ENCODE results near the gene SERPINB6. TPM values are rescaled to one million over a fixed set of nuclear protein-coding genes. Genes with fewer than 3 reads are reported as not detected.

SERPINB6 gene
- 146 to 156 TPM (median 148 TPM) in 5 replicates for total RNA-seq (2022; extraction: Qiagen RNA extraction; ENCODE audit: low read depth)

GRCh38 chr6:2971420-2972218, at the start of gene SERPINB6:
Gene SERPINB6 (minus strand): TSS chr6:2971567. CDS start chr6:2959332, 12,235 bp downstream.

GRCh38 chr6:2999618-3000557, 28.5 kb upstream of the SERPINB6 start, which contains the start of gene NQO2:
Gene NQO2 (plus strand): TSS chr6:2999894. CDS start chr6:3006553, 6,659 bp downstream.

Other genes with a start within 250 kb of the SERPINB6 start
- 0.07 to 0.19 TPM (median 0.14 TPM) in 4 of 5 replicates, not detected in the other for gene MYLK4, start 220.6 kb downstream of the SERPINB6 start, total RNA-seq (2022; extraction: Qiagen RNA extraction; ENCODE audit: low read depth)
- 31.9 to 41.5 TPM (median 38.5 TPM) in 5 replicates for gene WRNIP1, start 206.2 kb downstream of the SERPINB6 start, total RNA-seq (2022; extraction: Qiagen RNA extraction; ENCODE audit: low read depth)
- gene SERPINB1, start 129.7 kb downstream of the SERPINB6 start, total RNA-seq (2022; extraction: Qiagen RNA extraction; ENCODE audit: low read depth): 44.3 to 68.9 TPM (median 47.8 TPM) in 5 replicates
- 6.7 to 12.4 TPM (median 11.2 TPM) in 5 replicates for gene SERPINB9, start 68.3 kb downstream of the SERPINB6 start, total RNA-seq (2022; extraction: Qiagen RNA extraction; ENCODE audit: low read depth)
- 68.4 to 80.9 TPM (median 72.7 TPM) in 5 replicates for gene NQO2, start 28.3 kb upstream of the SERPINB6 start, total RNA-seq (2022; extraction: Qiagen RNA extraction; ENCODE audit: low read depth)
- gene RIPK1, start 96.9 kb upstream of the SERPINB6 start, total RNA-seq (2022; extraction: Qiagen RNA extraction; ENCODE audit: low read depth): 11.4 to 15.4 TPM (median 12.7 TPM) in 5 replicates
- gene BPHL, start 147.1 kb upstream of the SERPINB6 start, total RNA-seq (2022; extraction: Qiagen RNA extraction; ENCODE audit: low read depth): 17.1 to 23.9 TPM (median 21.7 TPM) in 5 replicates
- 69.0 to 102 TPM (median 91.1 TPM) in 5 replicates for gene TUBB2A, start 186.0 kb upstream of the SERPINB6 start, total RNA-seq (2022; extraction: Qiagen RNA extraction; ENCODE audit: low read depth)